ENCODE results near the gene VCAN. TPM values are rescaled to one million over a fixed set of nuclear protein-coding genes. Genes with fewer than 3 reads are reported as not detected.
A peak's percentile ranks its signal among the peaks of the same experiment; 100 is the strongest.

VCAN gene
- total RNA-seq, 4 donors from 2014 or later = 26.8 to 148 (median 65.8) TPM

DNA sequence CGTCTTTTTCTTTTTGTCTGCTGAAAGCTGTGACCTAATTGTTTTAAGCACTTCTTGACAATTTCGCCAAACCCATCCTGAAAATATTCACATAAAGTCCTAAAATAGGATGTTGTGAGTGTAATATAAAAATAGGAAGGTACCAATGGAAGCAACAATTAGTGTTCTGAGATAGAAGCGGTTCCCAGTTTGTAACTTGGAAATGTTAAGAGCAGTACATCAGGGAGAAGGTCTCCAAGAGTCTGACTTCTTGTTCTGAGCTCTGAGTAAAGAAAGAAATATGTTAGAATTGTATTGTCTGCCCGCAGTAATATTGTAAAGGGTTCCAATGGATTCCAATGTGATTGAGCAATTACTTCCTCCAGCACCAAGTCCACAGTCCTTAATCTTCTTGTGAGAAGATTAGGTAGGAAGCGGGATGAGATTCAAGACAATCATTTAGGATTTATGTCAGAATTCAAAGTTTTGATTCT is 3.9 kb downstream of the VCAN start:
- ATAC-seq = no peak
- Histone ChIP-seq H3K9me3 (no peaks in the 10 kb centered on the region), H3K4me1 (peaks cover 0 to 51% (median 19%) of the 10 kb centered on the region in 3 donors), H3K27me3 (peaks cover 74% of the 10 kb centered on the region), H3K27ac (peak overlapping the region; percentile 24 to 80 (median 76)), H3K4me3 (peak overlapping the region; percentile 41 to 56), H3K36me3 (no peaks in the 10 kb centered on the region)
- TF ChIP-seq POLR2AphosphoS5 (IDR thresholded peaks at IDR 0.05) (no peak), POLR2A (IDR thresholded peaks at IDR 0.05) (no peak), EP300 (IDR thresholded peaks at IDR 0.05) (no peak)
- TF ChIP-seq, protein P1, sequence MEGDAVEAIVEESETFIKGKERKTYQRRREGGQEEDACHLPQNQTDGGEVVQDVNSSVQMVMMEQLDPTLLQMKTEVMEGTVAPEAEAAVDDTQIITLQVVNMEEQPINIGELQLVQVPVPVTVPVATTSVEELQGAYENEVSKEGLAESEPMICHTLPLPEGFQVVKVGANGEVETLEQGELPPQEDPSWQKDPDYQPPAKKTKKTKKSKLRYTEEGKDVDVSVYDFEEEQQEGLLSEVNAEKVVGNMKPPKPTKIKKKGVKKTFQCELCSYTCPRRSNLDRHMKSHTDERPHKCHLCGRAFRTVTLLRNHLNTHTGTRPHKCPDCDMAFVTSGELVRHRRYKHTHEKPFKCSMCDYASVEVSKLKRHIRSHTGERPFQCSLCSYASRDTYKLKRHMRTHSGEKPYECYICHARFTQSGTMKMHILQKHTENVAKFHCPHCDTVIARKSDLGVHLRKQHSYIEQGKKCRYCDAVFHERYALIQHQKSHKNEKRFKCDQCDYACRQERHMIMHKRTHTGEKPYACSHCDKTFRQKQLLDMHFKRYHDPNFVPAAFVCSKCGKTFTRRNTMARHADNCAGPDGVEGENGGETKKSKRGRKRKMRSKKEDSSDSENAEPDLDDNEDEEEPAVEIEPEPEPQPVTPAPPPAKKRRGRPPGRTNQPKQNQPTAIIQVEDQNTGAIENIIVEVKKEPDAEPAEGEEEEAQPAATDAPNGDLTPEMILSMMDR (IDR thresholded peaks at IDR 0.05) = no peak
- 17 to 39% methylated on average over 3 to 5 of the region's 5 CpGs for WGBS, 2 donors (ENCODE audit: low coverage in 1 of 2)

DNA sequence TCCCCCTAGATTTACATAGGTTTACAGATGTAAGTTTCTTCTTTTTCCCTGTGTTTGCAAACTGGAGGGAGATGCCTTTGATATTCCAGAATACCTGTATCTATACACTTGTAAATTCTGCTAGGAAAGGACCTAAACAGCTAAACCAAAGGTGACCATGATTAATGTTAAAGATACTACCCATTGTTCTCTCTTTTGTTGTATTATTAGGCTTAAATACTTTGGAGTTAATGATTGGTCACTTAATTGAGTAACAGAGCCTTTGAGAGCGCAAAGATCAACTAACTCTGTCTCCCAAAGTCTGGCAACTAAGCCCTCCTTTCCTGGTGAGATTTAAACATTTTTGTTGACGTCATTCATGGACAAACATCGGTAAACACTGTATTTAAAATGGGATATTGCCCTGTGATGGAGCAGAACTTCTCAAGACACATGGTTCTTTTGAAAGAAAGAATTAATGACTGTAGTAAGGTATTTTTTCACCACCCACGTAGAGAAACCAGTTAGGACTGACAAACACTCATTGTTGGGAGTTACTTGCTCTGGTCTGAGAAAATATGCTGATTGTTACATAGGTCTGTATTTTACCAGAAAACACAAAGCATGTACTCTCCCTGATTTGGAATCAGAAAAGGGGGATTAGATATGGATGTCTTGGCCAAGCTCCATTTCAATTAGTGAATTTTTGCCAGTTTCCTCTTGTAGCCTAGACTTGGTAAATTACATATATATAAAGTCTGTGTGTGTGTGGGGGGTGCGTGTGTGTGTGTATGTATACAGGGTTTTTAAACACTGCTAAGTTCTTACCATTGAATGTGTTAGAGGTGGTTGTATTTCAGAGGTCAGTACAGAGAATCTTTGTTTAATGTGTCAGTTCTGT is 4.6 kb downstream of the VCAN start:
- Histone ChIP-seq H3K4me3 (no peak overlapping the region), H3K4me1 (peaks cover 0 to 46% (median 19%) of the 10 kb centered on the region in 3 donors), H3K9me3 (no peaks in the 10 kb centered on the region), H3K36me3 (no peaks in the 10 kb centered on the region), H3K27me3 (peaks cover 66% of the 10 kb centered on the region), H3K27ac (peak overlapping the region in 1 of 4 donors; percentile 80)
- TF ChIP-seq EP300 (IDR thresholded peaks at IDR 0.05) (no peak), POLR2A (IDR thresholded peaks at IDR 0.05) (no peak), POLR2AphosphoS5 (IDR thresholded peaks at IDR 0.05) (no peak)
- TF ChIP-seq, protein P1 (IDR thresholded peaks at IDR 0.05) = no peak
- ATAC-seq = no peak
- 58 to 77% methylated on average over 5 of the region's 5 CpGs for whole genome bisulfite sequencing, 2 donors (ENCODE audit: low coverage in 1 of 2)

DNA sequence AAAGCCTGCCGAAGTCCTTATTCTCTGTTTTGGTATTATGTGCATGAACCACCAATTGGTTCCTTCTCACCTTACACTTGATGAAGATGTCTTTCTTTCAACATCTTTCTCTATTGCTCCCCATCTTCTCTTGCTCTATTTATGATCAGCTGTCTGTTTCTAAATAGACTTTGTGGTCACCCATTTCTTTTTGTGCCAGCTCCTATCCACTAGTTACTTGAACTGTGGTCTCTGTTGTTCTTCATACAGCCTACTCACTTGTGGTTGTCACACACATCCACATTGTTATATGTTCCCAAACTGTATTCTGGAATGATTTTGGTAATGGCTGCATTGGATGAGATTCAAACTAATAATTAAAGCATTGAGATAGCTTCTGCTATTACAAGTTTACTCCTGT is 11.4 kb downstream of the VCAN start:
- Histone ChIP-seq H3K27ac (no peak overlapping the region), H3K4me3 (no peak overlapping the region), H3K27me3 (peaks cover 6% of the 10 kb centered on the region), H3K36me3 (no peaks in the 10 kb centered on the region), H3K9me3 (no peaks in the 10 kb centered on the region), H3K4me1 (no peaks in the 10 kb centered on the region)
- TF ChIP-seq POLR2A (IDR thresholded peaks at IDR 0.05) (no peak), EP300 (IDR thresholded peaks at IDR 0.05) (no peak), POLR2AphosphoS5 (IDR thresholded peaks at IDR 0.05) (no peak)
- TF ChIP-seq, protein P1 (IDR thresholded peaks at IDR 0.05) = no peak
- no peak for ATAC-seq
- WGBS, 2 donors (ENCODE audit: low coverage in 1 of 2) = 60 to 75% methylated on average over 1 of the region's 1 CpG

DNA sequence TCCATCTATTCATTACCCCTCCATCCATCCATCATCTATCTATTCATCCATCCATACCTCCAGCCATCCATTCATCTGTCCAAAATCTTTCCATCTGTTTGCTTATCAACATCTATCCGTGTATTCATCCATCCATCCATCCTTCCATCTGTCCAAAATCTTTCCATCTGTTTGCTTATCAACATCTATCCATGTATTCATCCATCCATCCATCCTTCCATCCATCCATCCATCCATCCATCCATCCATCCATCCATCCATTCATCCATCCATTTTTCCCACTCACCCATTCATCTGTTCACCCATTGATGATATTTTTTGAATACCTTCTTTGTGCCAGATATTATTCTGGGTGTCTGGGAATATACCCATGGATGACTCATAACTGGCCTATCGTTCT is 12.8 kb downstream of the VCAN start:
- Histone ChIP-seq H3K36me3 (no peaks in the 10 kb centered on the region), H3K27ac (no peak overlapping the region), H3K9me3 (no peaks in the 10 kb centered on the region), H3K4me3 (no peak overlapping the region), H3K4me1 (no peaks in the 10 kb centered on the region), H3K27me3 (no peaks in the 10 kb centered on the region)
- WGBS, 2 donors (ENCODE audit: low coverage in 1 of 2) = 94 to 95% methylated on average over 1 to 2 of the region's 2 CpGs
- no peak for TF ChIP-seq POLR2A (IDR thresholded peaks at IDR 0.05)
- no peak for TF ChIP-seq EP300 (IDR thresholded peaks at IDR 0.05)
- no peak for TF ChIP-seq POLR2AphosphoS5 (IDR thresholded peaks at IDR 0.05)
- TF ChIP-seq, protein P1 (IDR thresholded peaks at IDR 0.05) = no peak
- no peak for ATAC-seq

DNA sequence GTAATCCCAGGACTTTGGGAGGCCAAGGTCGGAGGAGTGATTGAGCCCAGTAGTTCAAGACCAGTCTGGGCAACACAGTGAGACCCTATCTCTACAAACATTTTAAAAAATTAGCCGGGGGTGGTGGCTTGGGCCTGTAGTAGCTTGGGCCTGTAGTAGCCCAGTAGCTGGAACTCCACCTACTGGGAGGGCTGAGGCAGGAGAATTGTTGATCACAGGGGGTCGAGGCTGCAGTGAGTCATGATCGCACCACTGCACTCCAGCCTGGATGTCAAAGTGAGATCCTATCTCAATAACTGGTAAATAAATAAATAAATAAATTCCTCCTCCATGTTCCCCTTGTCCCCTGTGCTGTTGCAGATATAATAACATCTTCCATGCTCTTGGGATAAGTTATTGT is 14.3 kb downstream of the VCAN start:
- Histone ChIP-seq H3K4me3 (no peak overlapping the region), H3K27ac (no peak overlapping the region), H3K36me3 (peaks cover 0 to 3% of the 10 kb centered on the region in 2 donors), H3K27me3 (no peaks in the 10 kb centered on the region), H3K4me1 (no peaks in the 10 kb centered on the region), H3K9me3 (no peaks in the 10 kb centered on the region)
- TF ChIP-seq POLR2A (IDR thresholded peaks at IDR 0.05) = no peak
- ATAC-seq = no peak
- WGBS, 2 donors (ENCODE audit: low coverage in 1 of 2) = 100% methylated on average over 1 of the region's 4 CpGs
